ENCODE measurements around the gene USP48.

The USP48 gene

DNA sequence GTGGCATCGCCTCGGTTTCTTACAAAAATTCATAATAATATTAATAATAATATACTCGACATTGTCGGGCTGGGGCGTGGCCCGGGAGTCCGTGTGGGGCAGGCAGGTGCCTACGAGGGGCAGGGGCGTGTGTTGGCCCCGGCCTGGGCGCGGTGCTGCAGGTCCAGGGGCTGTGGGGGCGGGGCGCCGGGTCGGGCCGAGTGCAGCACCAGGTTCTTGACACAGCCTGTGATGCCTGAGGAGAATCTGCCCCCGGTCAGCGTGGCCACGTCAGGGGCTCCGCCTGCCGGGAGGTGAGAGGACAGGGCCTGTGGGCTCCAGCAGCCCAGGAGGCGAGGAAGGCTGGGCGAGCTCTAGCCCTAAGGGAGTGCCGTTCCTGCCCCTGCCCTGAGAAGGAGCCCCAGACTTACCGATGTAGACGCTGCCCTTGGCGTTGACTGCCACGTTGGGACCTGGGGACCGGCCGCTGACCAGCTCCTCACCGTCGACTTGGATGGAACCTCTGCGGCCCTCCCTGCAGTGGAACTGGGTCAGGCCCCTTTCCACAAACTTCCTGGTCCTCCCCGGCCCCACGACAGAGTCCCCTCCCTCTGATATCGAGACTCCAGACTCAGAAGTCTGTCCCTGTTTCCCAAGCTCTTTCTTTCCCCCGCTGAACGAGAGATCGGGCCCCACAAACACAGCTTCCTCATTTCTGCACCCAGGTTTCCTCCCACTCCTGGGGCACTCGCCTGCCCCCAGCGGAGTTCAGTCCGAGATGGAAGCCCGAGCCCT lies 40.4 kb upstream of the USP48 start:
- Mint-ChIP-seq H3K4me3 (no peak overlapping the region), H3K27ac (no peak overlapping the region), H3K27me3 (ENCODE audit: low read depth) (no peaks in the 10 kb centered on the region), H3K9me3 (no peaks in the 10 kb centered on the region), H3K36me3 (ENCODE audit: low read depth) (peaks cover 25% of the 10 kb centered on the region), H3K4me1 (no peaks in the 10 kb centered on the region)
- TF ChIP-seq CTCF (IDR thresholded peaks at IDR 0.05; ENCODE audit: unreplicated experiment in 3 of 3), result no peak

DNA sequence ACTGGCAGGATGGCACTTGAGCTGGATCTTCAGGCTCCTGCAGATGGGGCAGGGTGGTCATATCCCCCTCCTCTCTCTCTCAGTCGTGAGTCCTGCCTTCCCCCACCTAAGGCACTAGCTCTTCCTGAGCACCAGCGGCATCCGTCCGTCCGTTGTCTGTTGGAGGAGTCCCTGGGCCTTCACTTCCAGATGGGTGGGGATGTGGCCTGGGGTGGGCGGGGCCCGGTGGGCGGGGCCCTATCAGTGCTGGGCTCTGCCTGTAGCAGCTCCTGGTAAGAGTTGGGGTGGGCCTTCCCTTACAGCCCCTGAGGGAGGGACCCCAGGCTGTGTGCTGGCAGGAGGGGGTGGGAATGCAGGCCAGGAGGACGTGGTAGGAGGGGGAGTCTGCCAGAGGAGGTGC lies 39.4 kb upstream of the USP48 start:
- Mint-ChIP-seq H3K4me3 (no peak overlapping the region), H3K27ac (no peak overlapping the region), H3K27me3 (ENCODE audit: low read depth) (no peaks in the 10 kb centered on the region), H3K9me3 (no peaks in the 10 kb centered on the region), H3K36me3 (ENCODE audit: low read depth) (peaks cover 17% of the 10 kb centered on the region), H3K4me1 (no peaks in the 10 kb centered on the region)
- TF ChIP-seq CTCF (IDR thresholded peaks at IDR 0.05; ENCODE audit: unreplicated experiment in 3 of 3), result no peak

- no peak overlapping the region for H3K4me3 Mint-ChIP-seq
- no peak overlapping the region for H3K27ac Mint-ChIP-seq
- H3K27me3 Mint-ChIP-seq (ENCODE audit: low read depth), result no peaks in the 10 kb centered on the region
- TF ChIP-seq CTCF (IDR thresholded peaks at IDR 0.05; ENCODE audit: unreplicated experiment in 3 of 3), result no peak
- peaks cover 6% of the 10 kb centered on the region for H3K4me1 Mint-ChIP-seq
- H3K36me3 Mint-ChIP-seq (ENCODE audit: low read depth), result peaks cover 14% of the 10 kb centered on the region
- no peaks in the 10 kb centered on the region for H3K9me3 Mint-ChIP-seq
Observed at GRCh38 chr1:21821385-21822019, 38.6 kb upstream of the USP48 start.

DNA sequence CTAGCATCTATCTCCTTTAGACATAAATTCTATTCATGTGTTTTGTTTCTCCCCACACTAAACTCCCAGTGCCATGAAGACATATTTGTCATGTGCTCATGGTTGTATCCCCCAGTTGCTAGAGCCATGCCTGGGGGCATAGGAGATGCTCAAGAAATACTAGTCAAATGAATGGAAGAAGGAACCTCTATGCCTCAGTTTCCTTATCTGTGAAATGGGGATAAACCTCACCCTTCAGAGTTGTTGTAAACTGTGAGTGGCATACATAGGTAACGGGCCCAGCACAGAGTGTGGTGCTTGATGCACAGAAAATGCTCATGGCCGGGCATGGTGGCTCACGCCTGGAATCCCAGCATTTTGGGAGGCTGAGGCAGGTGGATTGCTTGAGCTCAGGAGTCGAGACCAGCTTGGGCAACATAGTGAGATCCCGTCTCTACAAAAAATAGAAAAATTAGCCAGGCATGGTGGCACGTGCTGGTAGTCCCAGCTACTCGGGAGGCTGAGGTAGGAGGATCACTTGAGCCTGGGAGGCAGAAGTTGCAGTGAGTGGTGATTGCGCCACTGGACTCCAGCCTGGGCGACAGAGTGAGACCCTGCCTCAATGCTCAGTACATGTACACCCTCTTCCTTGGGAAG lies 37.8 kb upstream of the USP48 start:
- H3K9me3 Mint-ChIP-seq, result no peaks in the 10 kb centered on the region
- H3K4me1 Mint-ChIP-seq, result peaks cover 6% of the 10 kb centered on the region
- no peak overlapping the region for H3K4me3 Mint-ChIP-seq
- H3K27me3 Mint-ChIP-seq (ENCODE audit: low read depth), result no peaks in the 10 kb centered on the region
- no peak for TF ChIP-seq CTCF (IDR thresholded peaks at IDR 0.05; ENCODE audit: unreplicated experiment in 3 of 3)
- no peak overlapping the region for H3K27ac Mint-ChIP-seq
- peaks cover 14% of the 10 kb centered on the region for H3K36me3 Mint-ChIP-seq (ENCODE audit: low read depth)

GRCh38 chr1:21818656-21819055 lies 35.7 kb upstream of the USP48 start:
- TF ChIP-seq CTCF (IDR thresholded peaks at IDR 0.05; ENCODE audit: unreplicated experiment in 3 of 3), result no peak
- Mint-ChIP-seq H3K27ac (no peak overlapping the region), H3K36me3 (ENCODE audit: low read depth) (peaks cover 12% of the 10 kb centered on the region), H3K9me3 (no peaks in the 10 kb centered on the region), H3K27me3 (ENCODE audit: low read depth) (peaks cover 5% of the 10 kb centered on the region), H3K4me1 (peaks cover 10% of the 10 kb centered on the region), H3K4me3 (no peak overlapping the region)
